HG03469 (cell line): ENCODE measurements around the gene LRRC75B.

ENCODE experiments used
- ATAC-seq: cut with Tn5 transposase; IDR thresholded peaks from one replicate; pipeline ENCODE4 v1.9.1; 2021; ENCODE audit warnings: mild to moderate bottlenecking, moderate library complexity, moderate number of reproducible peaks; ENCODE audit not compliant: unreplicated experiment

The LRRC75B gene

GRCh38 chr22:24587948-24588347 lies 4.9 kb downstream of the LRRC75B start:
- ATAC-seq, result no peak

GRCh38 chr22:24587251-24587650 lies 5.6 kb downstream of the LRRC75B start:
- ATAC-seq, result no peak

GRCh38 chr22:24585927-24586546 lies 6.8 kb downstream of the LRRC75B start:
- no peak for ATAC-seq

- ATAC-seq, result no peak
Observed at GRCh38 chr22:24585461-24585860, 7.4 kb downstream of the LRRC75B start.

GRCh38 chr22:24584871-24585411 lies 7.9 kb downstream of the LRRC75B start:
- no peak for ATAC-seq

- ATAC-seq, result no peak
Observed at GRCh38 chr22:24584166-24584790, 8.6 kb downstream of the LRRC75B start.

GRCh38 chr22:24583221-24584165 lies 9.4 kb downstream of the LRRC75B start:
- ATAC-seq, result no peak

- ATAC-seq, result no peak
Observed at GRCh38 chr22:24582056-24582814, 10.6 kb downstream of the LRRC75B start.

- no peak for ATAC-seq
Observed at GRCh38 chr22:24580276-24580675, 12.6 kb downstream of the LRRC75B start.

- ATAC-seq, result no peak
Observed at GRCh38 chr22:24579258-24579601, 13.6 kb downstream of the LRRC75B start.

GRCh38 chr22:24578355-24579257 lies 14.3 kb downstream of the LRRC75B start:
- no peak for ATAC-seq

GRCh38 chr22:24576778-24577177 lies 16.1 kb downstream of the LRRC75B start:
- ATAC-seq, result no peak

GRCh38 chr22:24571266-24571665 lies 21.6 kb downstream of the LRRC75B start:
- no peak for ATAC-seq

- ATAC-seq, result no peak
Observed at GRCh38 chr22:24567668-24568067, 25.2 kb downstream of the LRRC75B start.

GRCh38 chr22:24566899-24567511 lies 25.9 kb downstream of the LRRC75B start:
- no peak for ATAC-seq

- no peak for ATAC-seq
Observed at GRCh38 chr22:24565077-24565476, 27.8 kb downstream of the LRRC75B start.

- no peak for ATAC-seq
Observed at GRCh38 chr22:24564376-24565058, 28.4 kb downstream of the LRRC75B start.

- no peak for ATAC-seq
Observed at GRCh38 chr22:24563246-24563645, 29.6 kb downstream of the LRRC75B start.

GRCh38 chr22:24559471-24559870 lies 33.4 kb downstream of the LRRC75B start:
- no peak for ATAC-seq
